Natural killer cell (primary cell): ENCODE data around the gene IL1R1. TPM values are rescaled to one million over a fixed set of nuclear protein-coding genes. Genes with fewer than 3 reads are reported as not detected.

Experiments used
- ATAC-seq, 3 donors: fragments of 150-1000 bp in 2 of 3; fragments of 200-7000 bp in 1 of 3; cut with Tn5 transposase; 1 replicate in 1 of 3; 2 replicates in 2 of 3; pipeline ENCODE4 v1.10.0; 2021; ENCODE audit warnings: mild to moderate bottlenecking in 2 of 3, moderate library complexity in 2 of 3
- DNase-seq, 2 donors: peaks; one replicate each; pipeline versions ENCODE4 v3.0.0 to v3.0.0-alpha.2; 2013 to 2021; ENCODE audit warnings: mixed read lengths in 1 of 2
- H3K27ac ChIP-seq: one replicate; pipeline ENCODE4 v1.5.1; 2013; ENCODE audit warnings: mild to moderate bottlenecking, low read length
- H3K27me3 ChIP-seq: one replicate; pipeline ENCODE4 v1.6.1; 2013; ENCODE audit warnings: low read length; ENCODE audit not compliant: control insufficient read depth, insufficient read depth
- H3K36me3 ChIP-seq: one replicate; pipeline ENCODE4 v1.6.1; 2013; ENCODE audit warnings: low read length; ENCODE audit not compliant: control insufficient read depth, insufficient read depth
- H3K4me1 ChIP-seq: one replicate; pipeline ENCODE4 v1.6.1; 2013; ENCODE audit warnings: low read length; ENCODE audit not compliant: control insufficient read depth, insufficient read depth
- H3K4me3 ChIP-seq: one replicate; pipeline ENCODE4 v1.5.1; 2013; ENCODE audit warnings: low read length
- H3K9me3 ChIP-seq: one replicate; pipeline ENCODE4 v1.6.1; 2013; ENCODE audit warnings: low read length; ENCODE audit not compliant: control insufficient read depth, insufficient read depth
- H3K27ac Mint-ChIP-seq, 2 donors: one replicate each; pipeline ENCODE4 v1.8.0; 2022; ENCODE audit warnings: mild to moderate bottlenecking in 2 of 2, mixed read lengths in 2 of 2, moderate library complexity in 1 of 2
- H3K27me3 Mint-ChIP-seq, 2 donors: one replicate each; pipeline ENCODE4 v1.8.0; 2022; ENCODE audit warnings: low read depth in 2 of 2, mixed read lengths in 2 of 2
- H3K36me3 Mint-ChIP-seq: one replicate; pipeline ENCODE4 v1.8.0; 2022; ENCODE audit warnings: mixed read lengths
- H3K4me1 Mint-ChIP-seq, 2 donors: one replicate each; pipeline ENCODE4 v1.8.0; 2022; ENCODE audit warnings: mixed read lengths in 2 of 2
- H3K4me3 Mint-ChIP-seq: one replicate; pipeline ENCODE4 v1.8.0; 2022; ENCODE audit warnings: mild to moderate bottlenecking, moderate library complexity, mixed read lengths
- H3K9me3 Mint-ChIP-seq, 2 donors: one replicate each; pipeline ENCODE4 v1.8.0; 2022; ENCODE audit warnings: mixed read lengths in 2 of 2
- CTCF ChIP-seq: fragments of 200-600 bp; IDR thresholded peaks from one replicate; pipeline ENCODE4 v1.8.0; 2022; ENCODE audit warnings: antibody characterized with exemption
- WGBS: methylation state at CpG from one replicate; pipeline ENCODE4 v1.1.7; 2013; ENCODE audit warnings: missing lambda C conversion rate; ENCODE audit not compliant: insufficient coverage; 5-methylcytosine and 5-hydroxymethylcytosine counted together
- intact Hi-C: fragments of 100-400 bp; cut with micrococcal nuclease; formaldehyde crosslinking; loops from one replicate; pipeline ENCODE4 v1.14.2; 2022
- total RNA-seq, 4 donors: library from RNA; stranded (reverse); fragments of 120-200 nt in 1 of 4; gene quantifications; one replicate each; pipeline versions ENCODE4 v1.2.3 to v1.2.4, GENCODE V29; 2013 to 2022

The IL1R1 gene
- total RNA-seq, 3 donors from 2014 or later (not counting 1 experiment from before 2014, with no cell fraction given): 0.45 to 3.1 (median 0.68) TPM

GRCh38 chr2:102180687-102180999, 38.1 kb downstream of the IL1R1 start:
- H3K4me3 ChIP-seq: no peak overlapping the region
- ATAC-seq (no peak), DNase-seq (no peak)
- no peaks in the 10 kb centered on the region for H3K9me3 Mint-ChIP-seq
- no CpG with 5 or more reads among the region's 1 CpG for WGBS
- H3K36me3 ChIP-seq: no peaks in the 10 kb centered on the region
- H3K4me1 Mint-ChIP-seq: no peaks in the 10 kb centered on the region
- no peak for TF ChIP-seq CTCF
- no peaks in the 10 kb centered on the region for H3K4me1 ChIP-seq
- peaks cover 4% of the 10 kb centered on the region for H3K27me3 ChIP-seq
- H3K36me3 Mint-ChIP-seq: no peaks in the 10 kb centered on the region
- intact Hi-C loops: loop anchor here (1.0 kb wide), 1 partner anchor 167 kb away; no protein-coding TSS in a partner anchor
- H3K9me3 ChIP-seq: no peaks in the 10 kb centered on the region
- peaks cover 25 to 41% of the 10 kb centered on the region in 2 donors for H3K27me3 Mint-ChIP-seq
- H3K4me3 Mint-ChIP-seq: no peak overlapping the region
- H3K27ac Mint-ChIP-seq: no peak overlapping the region
- H3K27ac ChIP-seq: no peak overlapping the region

- no peak overlapping the region for H3K27ac ChIP-seq
- no peak overlapping the region for H3K27ac Mint-ChIP-seq
- 91% methylated on average over 4 of the region's 5 CpGs for WGBS
- H3K9me3 Mint-ChIP-seq: no peaks in the 10 kb centered on the region
- H3K36me3 ChIP-seq: no peaks in the 10 kb centered on the region
- H3K9me3 ChIP-seq: no peaks in the 10 kb centered on the region
- no peaks in the 10 kb centered on the region for H3K36me3 Mint-ChIP-seq
- H3K4me3 Mint-ChIP-seq: no peak overlapping the region
- no peak for ATAC-seq
- no peaks in the 10 kb centered on the region for H3K4me1 Mint-ChIP-seq
- H3K4me3 ChIP-seq: no peak overlapping the region
- TF ChIP-seq CTCF: no peak
- H3K4me1 ChIP-seq: no peaks in the 10 kb centered on the region
- DNase-seq: no peak
- intact Hi-C loops: no loop called here
- peaks cover 26 to 49% of the 10 kb centered on the region in 2 donors for H3K27me3 Mint-ChIP-seq
- peaks cover 4% of the 10 kb centered on the region for H3K27me3 ChIP-seq
These were observed 38.8 kb downstream of the IL1R1 start for GRCh38 chr2:102181376-102181775.

- WGBS: 91% methylated on average over 6 of the region's 7 CpGs
- no peak for DNase-seq
These were observed 39.5 kb downstream of the IL1R1 start for GRCh38 chr2:102181919-102182635.

More at GRCh38 chr2:102181919-102182635, 39.5 kb downstream of the IL1R1 start:
- no peak for TF ChIP-seq CTCF
- Histone ChIP-seq H3K27me3 (peaks cover 4% of the 10 kb centered on the region), H3K9me3 (no peaks in the 10 kb centered on the region), H3K4me1 (no peaks in the 10 kb centered on the region), H3K36me3 (no peaks in the 10 kb centered on the region), H3K4me3 (no peak overlapping the region), H3K27ac (no peak overlapping the region)
- Mint-ChIP-seq H3K27ac (no peak overlapping the region), H3K27me3 (peaks cover 32 to 54% of the 10 kb centered on the region in 2 donors), H3K36me3 (no peaks in the 10 kb centered on the region), H3K9me3 (no peaks in the 10 kb centered on the region), H3K4me1 (no peaks in the 10 kb centered on the region), H3K4me3 (no peak overlapping the region)
- intact Hi-C loops: no loop called here
- no peak for ATAC-seq
